MV-4-11 (cell line): ENCODE results near the gene NAP1L4.

Experiments used
- DNase-seq: peaks from one replicate; lab custom pipeline; 2025; lab: John Stamatoyannopoulos, UW

Gene NAP1L4

DNA sequence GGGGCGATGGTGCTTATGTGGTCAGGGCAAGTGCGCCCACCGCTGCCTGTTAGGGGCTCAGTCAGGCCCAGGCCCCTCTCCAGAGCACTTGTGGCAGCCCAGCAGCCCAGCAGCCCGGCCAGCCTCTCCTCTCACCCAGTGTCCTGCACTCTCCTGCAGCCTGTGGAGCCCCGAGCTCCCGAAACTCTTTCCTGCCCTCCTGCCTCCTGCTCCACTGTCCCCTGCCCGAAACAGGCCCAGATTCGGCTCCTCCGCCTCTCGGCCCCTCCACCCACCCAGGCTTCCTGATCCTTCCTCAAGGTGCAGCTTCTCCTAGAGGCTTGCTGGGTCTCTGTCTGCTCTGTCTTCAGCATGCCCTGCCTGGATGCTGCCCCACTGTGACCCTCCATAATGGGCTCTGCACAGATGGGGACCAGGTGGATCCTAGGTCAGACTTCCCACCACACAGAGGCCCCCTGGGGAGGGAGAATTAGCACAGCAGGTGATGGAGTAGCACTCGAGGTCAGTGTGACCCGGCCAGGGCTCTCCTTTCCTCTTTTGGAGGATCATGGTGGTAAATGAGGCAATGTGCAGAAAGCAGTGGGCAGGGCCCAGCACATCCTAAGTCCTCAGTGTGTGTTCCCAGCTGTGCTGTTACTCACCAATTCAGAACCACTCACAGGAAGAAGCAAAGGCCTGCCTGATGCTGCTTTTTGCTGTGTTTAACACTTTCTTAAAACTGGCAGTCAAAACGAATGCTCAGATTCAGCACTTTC is 18.6 kb upstream of the NAP1L4 start:
- peak; percentile 84 for DNase-seq

DNA sequence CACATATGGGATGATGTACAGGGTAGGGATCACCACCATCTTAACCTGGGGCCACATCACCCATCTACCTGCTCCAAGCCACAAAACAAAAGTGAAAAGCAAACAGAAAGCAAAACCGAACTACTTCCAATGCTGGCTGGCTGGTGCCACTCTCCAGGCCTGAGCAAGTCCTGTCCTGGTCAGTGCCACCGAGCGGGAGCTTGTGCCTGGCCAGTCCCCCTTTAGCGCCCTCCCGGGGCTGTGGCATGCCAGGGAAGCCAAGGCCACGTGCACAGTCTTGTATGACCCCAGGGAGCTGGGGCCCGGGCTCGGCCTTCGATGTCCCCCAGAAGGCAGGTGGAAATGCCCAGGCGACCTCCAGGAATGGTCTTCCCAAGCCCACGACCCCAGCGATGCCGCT is 17.9 kb upstream of the NAP1L4 start:
- DNase-seq: no peak

DNA sequence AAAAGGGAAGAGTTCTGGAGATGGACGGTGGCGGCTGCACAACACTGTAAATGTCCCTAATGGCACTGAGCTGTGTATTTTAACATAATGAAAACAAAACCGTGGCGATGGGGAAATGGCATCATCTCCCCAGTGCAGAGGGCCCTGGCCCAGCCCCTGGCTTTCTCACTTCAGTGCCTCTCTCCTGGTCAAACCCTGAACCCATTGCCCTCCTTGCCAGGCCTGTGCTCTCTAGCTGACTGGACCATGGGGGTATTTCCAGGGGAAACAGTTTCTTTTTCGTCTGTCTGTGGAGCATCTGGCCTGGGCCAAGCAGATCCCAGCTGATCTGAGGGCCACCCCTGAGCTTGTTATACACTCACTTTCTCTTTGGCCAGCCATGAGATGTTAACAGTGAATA is 17.4 kb upstream of the NAP1L4 start:
- DNase-seq: no peak

DNA sequence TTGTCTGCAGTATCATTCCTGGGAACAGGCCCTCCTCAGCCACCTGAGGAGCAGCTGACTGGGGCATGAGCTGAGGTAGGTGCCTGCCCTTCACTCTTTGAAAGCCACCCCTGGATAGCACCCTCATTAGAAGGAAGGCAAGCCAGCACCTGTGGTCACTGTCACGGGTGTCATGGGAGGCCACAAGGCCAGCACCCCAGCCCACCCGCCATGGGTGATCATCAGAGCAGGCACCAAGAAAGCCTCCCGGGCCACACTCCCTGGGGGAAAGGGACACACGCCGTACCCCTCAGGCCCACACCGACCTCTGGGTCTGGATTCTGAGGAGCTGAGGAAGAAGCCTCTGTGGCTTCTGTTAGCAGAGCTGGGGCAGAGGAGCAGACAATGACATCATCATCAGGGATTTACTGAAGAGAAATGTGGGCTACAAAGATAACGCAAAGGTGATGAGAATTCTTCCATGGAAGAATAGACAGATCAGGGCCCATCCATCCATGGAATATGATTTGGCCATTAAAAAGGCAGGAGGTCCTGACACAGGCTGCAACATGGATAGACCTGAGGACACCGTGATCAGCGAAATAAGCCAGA is 16.7 kb upstream of the NAP1L4 start:
- DNase-seq: no peak

DNA sequence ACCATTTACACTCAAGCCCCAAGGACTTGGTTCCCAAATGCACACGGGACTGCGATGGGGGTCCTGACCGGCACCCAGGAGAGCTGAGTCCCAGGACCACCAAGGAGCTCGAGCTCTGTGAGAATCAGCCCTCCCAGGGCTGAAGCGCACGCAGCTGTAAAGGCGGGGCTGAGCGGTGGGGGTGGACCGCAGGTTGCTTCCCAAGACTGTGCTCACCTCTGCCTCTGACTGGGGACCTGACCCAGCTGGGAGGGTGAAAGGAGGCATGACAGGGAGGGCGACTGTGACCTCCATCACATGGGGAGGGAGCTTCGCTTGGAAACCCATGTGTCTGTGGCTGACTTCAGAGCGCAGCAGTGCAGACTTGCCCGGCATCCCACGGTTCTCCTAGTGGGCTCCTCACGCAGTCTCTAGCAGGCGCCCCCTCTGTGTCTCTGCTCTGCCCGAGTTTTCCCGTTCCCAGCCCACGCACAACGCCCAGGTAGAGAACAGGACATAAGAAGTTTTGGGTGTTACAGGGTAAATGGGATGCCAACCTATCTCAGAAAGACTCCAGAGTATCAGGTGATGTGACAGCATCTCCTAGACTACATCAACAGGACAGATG is 15.4 kb upstream of the NAP1L4 start:
- DNase-seq: no peak

DNA sequence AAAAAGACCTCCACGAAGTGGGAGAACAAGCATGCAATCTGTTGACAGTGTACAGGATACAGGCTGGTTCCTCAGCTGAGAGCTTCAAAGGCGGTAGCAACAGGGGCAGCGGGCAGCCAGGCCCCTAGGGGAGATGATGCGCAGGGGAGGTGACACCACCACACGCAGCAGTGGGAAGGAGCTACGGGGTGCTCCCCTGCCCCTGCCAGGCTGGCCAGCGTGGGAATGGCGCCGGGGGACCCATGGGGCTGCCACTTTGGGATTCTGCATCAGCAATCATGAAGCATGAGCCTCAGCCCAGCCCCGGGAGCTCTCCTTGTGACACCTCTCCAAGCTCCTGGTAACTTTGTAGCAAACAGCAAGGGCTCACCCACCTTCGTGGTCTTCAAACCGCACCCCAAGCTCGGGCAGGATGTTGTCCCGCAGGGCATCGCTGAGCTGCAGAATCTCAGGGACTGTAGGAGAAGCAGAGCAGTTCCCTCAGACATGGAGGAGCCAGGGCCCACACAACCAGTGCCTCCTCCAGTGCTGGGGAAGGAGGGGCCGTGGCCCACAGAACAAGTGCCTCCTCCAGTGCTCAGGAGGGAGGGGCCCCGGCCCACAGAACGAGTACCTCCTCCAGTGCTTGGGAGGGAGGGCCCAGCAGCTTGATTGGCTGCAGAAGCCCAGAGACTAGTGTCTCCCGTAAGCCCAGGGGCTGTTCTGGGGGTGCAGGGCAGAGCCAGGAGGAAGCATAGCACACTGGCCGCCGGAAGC is 14.6 kb upstream of the NAP1L4 start:
- DNase-seq: no peak

DNA sequence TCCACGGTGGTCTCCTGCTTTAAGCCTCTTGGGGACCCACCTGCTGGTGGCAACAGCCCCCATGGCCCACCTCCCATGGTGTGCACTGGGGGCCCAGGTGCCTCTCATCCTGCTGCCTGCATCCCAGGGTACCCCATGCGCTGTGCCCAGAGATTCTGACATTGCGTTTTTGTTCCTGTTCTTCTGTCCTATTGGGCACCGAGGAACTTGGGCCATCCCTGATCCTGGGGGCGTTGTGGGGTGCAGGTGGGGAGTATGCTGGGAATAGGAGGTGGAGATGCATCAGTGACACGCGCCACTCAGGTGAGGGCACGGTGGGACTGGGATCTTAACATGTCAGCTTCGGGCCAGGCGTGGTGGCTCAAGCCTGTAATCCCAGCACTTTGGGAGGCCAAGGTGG is 12.4 kb upstream of the NAP1L4 start:
- no peak for DNase-seq

DNA sequence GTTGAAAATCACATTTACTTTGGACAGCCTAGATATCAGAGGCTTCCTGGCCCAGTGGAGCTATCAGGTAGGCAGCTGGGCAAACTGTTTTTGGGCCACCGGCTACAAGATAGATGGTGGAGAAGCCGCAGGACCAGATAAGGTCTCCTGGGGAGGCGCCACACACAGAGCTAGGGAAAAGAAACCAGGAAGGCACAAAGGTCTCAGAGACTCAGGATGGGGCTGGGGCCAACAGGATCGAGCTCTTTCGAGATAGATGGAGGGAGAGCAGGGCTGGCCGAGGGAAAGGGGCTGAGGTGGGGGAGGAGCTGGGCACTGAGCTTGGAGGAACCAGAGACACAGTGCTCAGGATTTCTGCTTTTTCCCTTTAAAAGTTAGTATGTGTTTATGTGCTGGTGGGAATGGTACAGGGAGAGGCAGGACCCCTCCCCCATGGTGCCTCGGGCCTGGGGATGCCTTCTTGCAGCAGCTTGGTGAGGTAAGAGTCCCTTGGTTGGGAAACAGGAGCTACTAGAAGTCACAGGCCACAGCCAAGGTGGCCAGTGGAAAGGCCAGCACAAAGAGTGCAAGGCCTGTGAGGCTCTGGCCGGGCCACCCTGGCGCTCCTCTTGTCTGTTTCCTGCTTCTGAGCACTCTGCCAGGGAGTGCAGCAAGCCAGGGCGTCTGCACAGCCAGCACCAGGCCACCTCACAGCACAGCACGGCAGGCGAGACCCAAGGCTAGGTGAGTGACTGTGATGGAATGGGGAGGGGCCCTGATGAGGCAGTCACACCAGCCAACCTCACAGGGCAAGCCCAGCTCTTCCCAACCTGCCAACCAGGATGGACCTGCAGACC is 11.5 kb upstream of the NAP1L4 start:
- no peak for DNase-seq

DNA sequence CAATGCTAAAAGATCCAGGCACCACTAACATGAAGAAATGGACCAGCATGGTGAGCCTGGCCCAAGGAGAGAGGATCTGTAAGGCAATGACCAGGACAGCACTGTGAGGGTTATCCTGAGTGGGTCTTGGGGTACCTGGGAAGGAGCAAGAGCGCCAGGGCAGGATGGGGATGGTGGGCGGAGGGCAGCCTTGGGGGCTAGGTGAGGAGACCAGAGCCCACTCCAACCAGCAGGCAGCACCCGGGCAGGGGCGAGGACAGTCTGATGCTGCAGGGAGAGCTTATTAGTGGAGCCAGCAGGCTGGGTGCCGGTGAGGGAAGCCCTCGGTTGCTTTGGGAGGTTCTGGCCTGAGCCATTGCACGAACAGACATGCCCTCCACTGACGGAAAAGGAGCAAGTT is 10.7 kb upstream of the NAP1L4 start:
- no peak for DNase-seq

DNA sequence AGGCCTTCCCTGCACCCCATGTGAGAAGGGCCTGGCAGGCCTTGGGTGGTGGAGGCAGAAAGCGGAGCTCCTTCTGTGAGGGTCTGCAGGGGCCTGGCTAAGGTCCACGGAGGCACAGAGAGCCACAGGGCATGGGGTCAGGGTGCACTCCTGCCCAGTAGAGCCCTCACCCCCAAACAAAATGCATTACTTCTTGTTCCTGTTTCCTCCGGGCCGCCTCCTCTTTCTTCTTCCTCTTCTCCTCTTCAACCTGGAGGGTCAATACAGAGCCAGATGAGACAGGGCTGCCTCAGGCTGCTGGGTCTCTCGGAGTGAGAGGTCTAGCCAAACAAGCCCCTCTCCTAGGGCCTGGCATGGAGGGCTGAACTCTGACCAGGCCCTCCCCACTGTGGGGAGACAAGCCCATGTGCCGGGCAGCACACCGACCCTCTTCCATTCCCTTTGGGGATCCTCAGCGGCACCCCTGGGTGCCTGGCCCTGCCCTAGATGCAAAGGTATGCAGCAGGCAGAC is 10.3 kb upstream of the NAP1L4 start:
- peak; percentile 22 for DNase-seq

DNA sequence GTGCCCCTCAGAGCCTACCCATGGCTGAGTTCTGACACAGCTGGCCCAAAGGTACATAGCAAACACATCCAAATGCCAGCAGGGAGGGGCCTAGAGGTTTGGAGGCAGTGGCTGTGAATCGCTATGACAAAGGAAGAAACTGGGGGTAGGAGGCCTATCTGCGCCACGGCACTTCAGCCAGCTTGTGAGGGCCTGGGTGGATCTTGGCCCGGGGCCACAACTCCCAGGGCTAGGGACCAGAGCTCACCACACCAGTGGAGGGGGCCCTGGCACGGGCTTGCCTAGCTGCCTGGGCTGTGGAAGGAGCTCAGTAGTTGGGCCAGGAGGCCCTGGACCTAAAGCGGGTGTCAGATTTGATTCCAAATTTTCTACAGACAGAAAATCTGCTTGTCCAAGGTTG is 9.4 kb upstream of the NAP1L4 start:
- DNase-seq: no peak

DNA sequence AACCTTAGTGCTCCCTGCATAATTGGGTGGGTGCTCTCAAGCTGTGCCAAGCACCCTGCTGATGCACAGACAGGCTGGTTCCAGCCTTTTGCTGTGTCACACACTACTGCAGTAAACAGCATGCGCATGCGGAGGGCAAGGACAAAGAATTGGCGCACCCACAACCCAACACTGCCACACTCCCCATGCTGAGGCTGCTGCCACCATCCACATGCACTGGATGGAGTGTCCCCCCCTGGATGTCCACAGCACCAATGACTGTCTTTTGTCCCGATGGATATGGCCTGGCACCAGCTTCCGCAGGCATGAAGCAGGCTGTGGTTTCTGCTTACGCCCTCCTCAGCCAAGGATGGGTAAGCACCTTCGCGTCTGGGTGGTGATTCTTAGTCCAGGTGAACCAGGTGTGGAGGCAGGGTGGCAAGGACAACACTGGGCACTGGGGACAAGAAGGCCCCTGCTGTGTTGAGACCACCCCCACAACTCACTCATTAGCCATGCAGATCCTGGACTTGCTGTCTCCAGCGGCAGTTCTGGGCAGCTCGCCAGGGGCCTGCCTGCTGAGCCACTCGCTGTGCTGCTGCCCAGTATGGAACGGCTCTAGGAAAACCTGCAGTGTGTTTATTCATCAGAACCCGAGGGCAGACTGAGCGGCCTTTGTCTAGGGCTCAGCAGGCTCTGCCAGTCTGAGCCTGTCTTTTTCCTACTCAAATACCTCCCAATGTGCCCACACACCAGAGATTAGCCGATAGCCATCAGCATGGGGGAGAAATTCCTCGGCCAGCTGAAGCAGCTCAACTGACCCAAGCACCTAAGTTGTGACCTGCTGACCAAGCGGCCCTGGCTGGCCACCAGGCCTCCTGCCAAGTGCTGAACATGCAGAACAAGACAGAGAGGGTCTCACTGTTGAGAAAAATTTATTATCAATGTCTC is 8.2 kb upstream of the NAP1L4 start:
- no peak for DNase-seq

DNA sequence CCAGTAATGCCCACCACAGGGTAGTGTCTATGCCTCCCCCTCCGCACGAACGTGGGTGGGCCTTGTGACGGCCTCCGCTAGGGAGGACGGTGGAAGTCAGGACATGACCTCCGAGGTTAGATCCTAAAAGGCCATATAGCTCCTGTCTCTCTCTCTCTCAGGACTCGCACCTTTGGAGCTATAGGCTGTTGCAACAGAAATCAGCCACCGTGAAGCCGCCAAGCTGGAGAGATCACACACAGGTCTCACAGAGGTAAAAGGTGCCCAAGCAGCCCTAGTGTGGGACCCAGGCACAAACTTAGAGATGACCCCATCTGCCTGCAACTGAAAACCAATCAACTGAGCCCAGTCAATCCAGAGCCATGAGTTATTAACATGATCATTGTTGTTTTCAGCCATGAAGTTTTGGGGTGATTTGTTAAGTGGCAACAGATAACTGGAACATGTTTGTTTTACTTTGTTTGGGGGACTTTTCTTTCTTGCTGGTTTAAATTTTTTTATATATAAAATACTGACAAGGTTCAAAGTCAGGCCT is 7.4 kb upstream of the NAP1L4 start:
- DNase-seq: no peak

DNA sequence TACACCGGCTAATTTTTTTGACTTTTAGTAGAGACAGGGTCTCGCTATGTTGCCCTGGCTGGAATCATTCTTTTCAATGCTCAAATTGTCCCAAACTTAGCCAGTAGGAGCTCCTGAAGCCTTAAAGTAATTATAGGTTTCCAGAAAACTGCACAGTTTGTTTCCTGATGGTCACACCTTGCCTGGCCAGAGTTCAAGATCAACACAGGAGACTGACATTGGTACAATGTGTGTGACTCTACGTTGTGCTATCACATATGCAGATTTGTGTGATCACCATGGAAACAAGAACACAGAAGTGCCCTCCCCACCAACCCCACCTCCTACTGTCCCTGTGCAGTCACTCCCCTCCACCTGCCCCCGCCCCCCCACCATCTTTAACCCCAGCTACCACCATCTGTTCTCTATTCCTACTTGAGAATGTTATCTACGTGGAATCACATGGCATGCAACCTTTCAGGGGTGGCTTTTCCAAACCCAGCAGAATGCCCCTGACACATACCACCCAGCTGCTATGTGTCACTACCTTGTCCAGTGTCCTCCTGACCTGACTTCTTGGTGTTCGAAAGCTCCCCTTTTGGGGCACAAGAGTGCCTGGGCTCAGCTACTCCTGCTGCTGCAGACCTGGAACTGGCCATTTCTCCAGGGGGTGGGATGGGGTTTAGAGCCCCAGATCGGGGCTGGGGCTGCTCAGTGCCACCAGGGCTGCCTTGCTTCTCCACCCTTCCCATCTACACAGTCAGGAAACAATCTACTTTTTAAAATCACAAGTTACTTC is 6.1 kb upstream of the NAP1L4 start:
- DNase-seq: no peak

DNA sequence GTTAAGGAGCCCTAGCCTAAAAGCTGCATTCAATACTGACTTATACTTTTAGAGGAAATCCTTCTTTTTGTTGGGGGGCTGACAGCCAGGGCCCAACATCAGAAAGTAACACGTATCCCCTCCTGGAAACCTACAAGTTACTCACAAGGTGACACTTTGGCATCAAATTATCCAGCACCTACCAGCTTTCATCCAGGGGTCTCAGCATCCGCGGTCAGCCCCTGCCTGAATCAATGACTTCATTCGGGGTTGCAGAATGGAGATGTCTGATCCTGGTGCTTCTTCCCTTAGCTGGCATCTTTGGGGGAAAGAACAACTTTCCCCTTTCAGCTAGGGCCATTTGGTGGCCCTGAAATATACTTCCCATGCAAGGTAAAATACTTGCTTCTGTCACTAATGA is 5.3 kb upstream of the NAP1L4 start:
- DNase-seq: no peak

DNA sequence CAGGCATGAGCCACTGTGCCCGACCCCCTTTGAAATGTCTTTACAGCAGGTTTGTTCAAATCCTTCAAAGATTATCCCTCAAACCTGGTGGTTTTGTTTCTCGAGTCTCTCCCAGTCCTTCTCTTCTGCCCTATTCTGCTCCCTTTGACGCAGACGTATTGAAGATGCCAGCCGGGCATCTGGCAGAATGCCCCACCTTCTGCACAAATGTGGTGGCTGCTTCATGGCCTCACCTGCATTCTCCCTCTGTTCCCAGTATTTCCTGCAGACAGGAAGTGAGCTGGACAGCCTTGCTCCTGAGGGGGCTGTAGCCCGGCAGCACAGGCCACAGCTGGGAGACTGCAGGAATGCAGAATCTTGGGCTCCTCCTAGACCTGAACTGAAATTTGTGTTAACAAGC is 4.8 kb upstream of the NAP1L4 start:
- no peak for DNase-seq

DNA sequence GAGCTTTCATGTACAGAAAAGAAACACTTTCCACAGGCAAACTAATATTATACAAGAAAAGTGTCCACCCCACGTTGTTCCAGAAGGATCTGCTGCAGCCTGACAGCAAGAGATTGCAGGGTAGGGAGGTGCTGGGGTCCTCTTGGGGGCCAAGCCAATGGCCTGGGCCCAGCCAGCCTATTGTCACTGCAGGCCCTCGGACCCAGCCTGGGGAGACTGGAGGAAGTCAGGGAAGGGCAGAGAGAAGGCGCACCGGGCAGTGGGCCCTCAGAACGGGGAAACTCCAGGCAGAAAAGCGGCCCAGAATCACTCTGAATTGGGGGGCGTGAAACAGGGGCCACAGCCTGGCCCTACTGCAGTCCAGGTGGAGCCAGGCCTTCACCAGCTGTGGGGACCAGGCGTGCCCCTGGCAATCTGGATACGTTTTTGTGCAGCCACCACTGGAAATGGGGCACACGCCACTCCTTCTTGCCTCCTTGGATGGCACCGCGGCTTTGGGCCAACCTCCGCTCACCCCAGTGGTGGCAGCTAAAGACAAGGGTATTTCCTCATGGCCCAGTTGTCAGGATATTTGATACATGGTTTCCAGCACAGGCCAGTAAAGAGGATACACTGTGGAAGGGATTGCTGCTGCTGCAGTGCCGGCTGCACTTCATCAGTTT is 3.9 kb upstream of the NAP1L4 start:
- no peak for DNase-seq

DNA sequence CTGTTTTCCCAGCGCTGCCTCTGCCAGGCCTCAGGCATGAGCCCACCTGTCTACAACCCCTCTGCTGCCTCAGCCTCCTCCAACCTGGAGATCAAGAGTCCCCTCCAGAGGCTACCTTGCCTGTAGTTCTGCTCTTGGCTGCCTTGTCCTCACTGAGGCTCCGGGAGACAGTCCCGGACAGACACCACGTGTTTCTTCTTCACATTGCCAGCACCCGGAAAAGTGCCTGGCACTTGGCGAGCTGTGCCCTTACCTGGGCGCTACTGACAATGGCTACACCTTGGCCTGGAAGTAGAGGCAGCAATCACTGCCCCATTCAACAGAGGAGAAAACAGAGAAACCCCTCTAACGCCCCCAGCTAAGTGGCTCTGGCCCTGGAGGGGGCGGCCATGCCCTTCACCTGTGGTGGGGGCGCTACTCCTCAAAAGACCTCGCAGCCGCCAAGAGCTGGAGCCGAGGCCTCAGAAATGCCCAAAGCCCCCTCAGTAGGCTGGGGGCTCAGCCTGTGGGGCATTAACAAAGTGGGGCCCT is 3.0 kb upstream of the NAP1L4 start:
- DNase-seq: no peak

DNA sequence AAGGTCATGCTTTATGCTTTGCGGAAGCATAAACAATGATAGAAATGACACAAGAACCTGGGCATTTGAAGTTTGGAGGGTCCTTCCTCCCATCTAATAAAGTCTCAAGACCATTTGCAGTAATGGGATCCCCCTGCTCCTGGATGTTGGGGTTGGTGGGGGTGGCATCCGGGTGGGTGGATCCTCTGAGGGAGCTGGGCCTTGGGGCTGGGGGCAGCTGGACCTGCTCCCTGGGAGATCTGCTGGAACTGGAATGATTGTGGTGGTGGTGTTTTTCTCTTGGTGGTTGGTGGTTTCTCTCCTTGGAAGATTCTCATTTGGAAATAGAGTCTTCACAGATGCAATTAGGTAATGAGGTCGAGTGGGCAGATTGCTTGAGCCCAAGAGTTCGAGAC is 2.2 kb upstream of the NAP1L4 start:
- no peak for DNase-seq
